ENCODE measurements around the gene ODAD4.

The ODAD4 gene

GRCh38 chr17:41913798-41914197 is 16.6 kb upstream of the ODAD4 start:
- Histone ChIP-seq H3K9me3 (ENCODE audit: control insufficient read depth in 2 of 2, low read length in 2 of 2) (no peaks in the 10 kb centered on the region), H3K27me3 (ENCODE audit: control insufficient read depth in 1 of 2, insufficient read depth in 2 of 2, low read length in 2 of 2) (no peaks in the 10 kb centered on the region), H3K4me3 (ENCODE audit: low read length in 2 of 2) (no peak overlapping the region), H3K4me1 (ENCODE audit: control insufficient read depth, insufficient read depth, low read length) (peaks cover 26% of the 10 kb centered on the region), H3K27ac (ENCODE audit: low read length) (no peak overlapping the region), H3K9ac (ENCODE audit: low read length in 2 of 2) (no peak overlapping the region), H3K36me3 (ENCODE audit: control insufficient read depth in 2 of 2, insufficient read depth in 2 of 2, low read length in 2 of 2) (peaks cover 36 to 41% of the 10 kb centered on the region in 2 donors)

- H3K9me3 ChIP-seq (ENCODE audit: control insufficient read depth in 2 of 2, low read length in 2 of 2), result no peaks in the 10 kb centered on the region
- H3K9ac ChIP-seq (ENCODE audit: low read length in 2 of 2), result no peak overlapping the region
- H3K27me3 ChIP-seq (ENCODE audit: control insufficient read depth in 1 of 2, insufficient read depth in 2 of 2, low read length in 2 of 2), result no peaks in the 10 kb centered on the region
- H3K4me1 ChIP-seq (ENCODE audit: control insufficient read depth, insufficient read depth, low read length), result peaks cover 29% of the 10 kb centered on the region
- no peak overlapping the region for H3K27ac ChIP-seq (ENCODE audit: low read length)
- no peak overlapping the region for H3K4me3 ChIP-seq (ENCODE audit: low read length in 2 of 2)
- peaks cover 33 to 36% of the 10 kb centered on the region in 2 donors for H3K36me3 ChIP-seq (ENCODE audit: control insufficient read depth in 2 of 2, insufficient read depth in 2 of 2, low read length in 2 of 2)
Measured at GRCh38 chr17:41914358-41914766, 16.1 kb upstream of the ODAD4 start.

GRCh38 chr17:41915020-41915419 is 15.4 kb upstream of the ODAD4 start:
- no peak overlapping the region for H3K27ac ChIP-seq (ENCODE audit: low read length)
- H3K4me1 ChIP-seq (ENCODE audit: control insufficient read depth, insufficient read depth, low read length), result peaks cover 35% of the 10 kb centered on the region
- H3K9ac ChIP-seq (ENCODE audit: low read length in 2 of 2), result no peak overlapping the region

GRCh38 chr17:41915566-41915965 is 14.9 kb upstream of the ODAD4 start:
- peaks cover 35% of the 10 kb centered on the region for H3K4me1 ChIP-seq (ENCODE audit: control insufficient read depth, insufficient read depth, low read length)
- peaks cover 23 to 24% of the 10 kb centered on the region in 2 donors for H3K36me3 ChIP-seq (ENCODE audit: control insufficient read depth in 2 of 2, insufficient read depth in 2 of 2, low read length in 2 of 2)
- no peaks in the 10 kb centered on the region for H3K27me3 ChIP-seq (ENCODE audit: control insufficient read depth in 1 of 2, insufficient read depth in 2 of 2, low read length in 2 of 2)
- H3K27ac ChIP-seq (ENCODE audit: low read length), result no peak overlapping the region
- no peak overlapping the region for H3K9ac ChIP-seq (ENCODE audit: low read length in 2 of 2)
- no peak overlapping the region for H3K4me3 ChIP-seq (ENCODE audit: low read length in 2 of 2)
- no peaks in the 10 kb centered on the region for H3K9me3 ChIP-seq (ENCODE audit: control insufficient read depth in 2 of 2, low read length in 2 of 2)

More at GRCh38 chr17:41915020-41915419, 15.4 kb upstream of the ODAD4 start:
- no peaks in the 10 kb centered on the region for H3K27me3 ChIP-seq (ENCODE audit: control insufficient read depth in 1 of 2, insufficient read depth in 2 of 2, low read length in 2 of 2)
- no peak overlapping the region for H3K4me3 ChIP-seq (ENCODE audit: low read length in 2 of 2)
- H3K36me3 ChIP-seq (ENCODE audit: control insufficient read depth in 2 of 2, insufficient read depth in 2 of 2, low read length in 2 of 2), result peaks cover 28 to 29% of the 10 kb centered on the region in 2 donors
- no peaks in the 10 kb centered on the region for H3K9me3 ChIP-seq (ENCODE audit: control insufficient read depth in 2 of 2, low read length in 2 of 2)

GRCh38 chr17:41917192-41917591 is 13.2 kb upstream of the ODAD4 start:
- Histone ChIP-seq H3K4me1 (ENCODE audit: control insufficient read depth, insufficient read depth, low read length) (peaks cover 35% of the 10 kb centered on the region), H3K9me3 (ENCODE audit: control insufficient read depth in 2 of 2, low read length in 2 of 2) (no peaks in the 10 kb centered on the region), H3K36me3 (ENCODE audit: control insufficient read depth in 2 of 2, insufficient read depth in 2 of 2, low read length in 2 of 2) (peaks cover 12% of the 10 kb centered on the region in 2 donors), H3K27ac (ENCODE audit: low read length) (peak overlapping the region; percentile 77), H3K27me3 (ENCODE audit: control insufficient read depth in 1 of 2, insufficient read depth in 2 of 2, low read length in 2 of 2) (no peaks in the 10 kb centered on the region), H3K9ac (ENCODE audit: low read length in 2 of 2) (peak overlapping the region in 1 of 2 donors; percentile 21), H3K4me3 (ENCODE audit: low read length in 2 of 2) (peak overlapping the region in 1 of 2 donors; percentile 93)

- peaks cover 35% of the 10 kb centered on the region for H3K4me1 ChIP-seq (ENCODE audit: control insufficient read depth, insufficient read depth, low read length)
- H3K4me3 ChIP-seq (ENCODE audit: low read length in 2 of 2), result peak overlapping the region; percentile 93 to 94
- H3K9ac ChIP-seq (ENCODE audit: low read length in 2 of 2), result peak overlapping the region; percentile 80 to 89
- H3K27me3 ChIP-seq (ENCODE audit: control insufficient read depth in 1 of 2, insufficient read depth in 2 of 2, low read length in 2 of 2), result no peaks in the 10 kb centered on the region
- H3K36me3 ChIP-seq (ENCODE audit: control insufficient read depth in 2 of 2, insufficient read depth in 2 of 2, low read length in 2 of 2), result peaks cover 7 to 8% of the 10 kb centered on the region in 2 donors
- H3K27ac ChIP-seq (ENCODE audit: low read length), result peak overlapping the region; percentile 77
- no peaks in the 10 kb centered on the region for H3K9me3 ChIP-seq (ENCODE audit: control insufficient read depth in 2 of 2, low read length in 2 of 2)
Measured at GRCh38 chr17:41917679-41918313, 12.6 kb upstream of the ODAD4 start.

- Histone ChIP-seq H3K36me3 (ENCODE audit: control insufficient read depth in 2 of 2, insufficient read depth in 2 of 2, low read length in 2 of 2) (peaks cover under 1 to 1% of the 10 kb centered on the region in 2 donors), H3K27ac (ENCODE audit: low read length) (peak within 1 kb of the TSS; percentile 77), H3K27me3 (ENCODE audit: control insufficient read depth in 1 of 2, insufficient read depth in 2 of 2, low read length in 2 of 2) (no peaks in the 10 kb centered on the region), H3K9ac (ENCODE audit: low read length in 2 of 2) (peak within 1 kb of the TSS; percentile 80 to 89), H3K9me3 (ENCODE audit: control insufficient read depth in 2 of 2, low read length in 2 of 2) (no peaks in the 10 kb centered on the region), H3K4me1 (ENCODE audit: control insufficient read depth, insufficient read depth, low read length) (peaks cover 35% of the 10 kb centered on the region), H3K4me3 (ENCODE audit: low read length in 2 of 2) (peak within 1 kb of the TSS; percentile 93 to 94)
Measured at GRCh38 chr17:41918314-41919164, 11.9 kb upstream of the ODAD4 start, which contains the start of gene ACLY. TSS of gene ACLY (minus strand) at chr17:41918951. CDS start at chr17:41913873, 5,078 bp downstream.

- Histone ChIP-seq H3K27ac (ENCODE audit: low read length) (peak overlapping the region; percentile 77), H3K27me3 (ENCODE audit: control insufficient read depth in 1 of 2, insufficient read depth in 2 of 2, low read length in 2 of 2) (no peaks in the 10 kb centered on the region), H3K4me3 (ENCODE audit: low read length in 2 of 2) (peak overlapping the region; percentile 75 to 93), H3K4me1 (ENCODE audit: control insufficient read depth, insufficient read depth, low read length) (peaks cover 29% of the 10 kb centered on the region), H3K36me3 (ENCODE audit: control insufficient read depth in 2 of 2, insufficient read depth in 2 of 2, low read length in 2 of 2) (no peaks in the 10 kb centered on the region), H3K9me3 (ENCODE audit: control insufficient read depth in 2 of 2, low read length in 2 of 2) (no peaks in the 10 kb centered on the region), H3K9ac (ENCODE audit: low read length in 2 of 2) (peak overlapping the region; percentile 66 to 75)
Measured at GRCh38 chr17:41919165-41919817, 11.1 kb upstream of the ODAD4 start.

GRCh38 chr17:41919840-41920579 is 10.4 kb upstream of the ODAD4 start:
- H3K27ac ChIP-seq (ENCODE audit: low read length), result peak overlapping the region; percentile 77
- H3K9me3 ChIP-seq (ENCODE audit: control insufficient read depth in 2 of 2, low read length in 2 of 2), result no peaks in the 10 kb centered on the region
- no peaks in the 10 kb centered on the region for H3K36me3 ChIP-seq (ENCODE audit: control insufficient read depth in 2 of 2, insufficient read depth in 2 of 2, low read length in 2 of 2)
- peak overlapping the region; percentile 66 to 75 for H3K9ac ChIP-seq (ENCODE audit: low read length in 2 of 2)
- peak overlapping the region in 1 of 2 donors; percentile 93 for H3K4me3 ChIP-seq (ENCODE audit: low read length in 2 of 2)
- peaks cover 27% of the 10 kb centered on the region for H3K4me1 ChIP-seq (ENCODE audit: control insufficient read depth, insufficient read depth, low read length)
- H3K27me3 ChIP-seq (ENCODE audit: control insufficient read depth in 1 of 2, insufficient read depth in 2 of 2, low read length in 2 of 2), result no peaks in the 10 kb centered on the region

- Histone ChIP-seq H3K36me3 (ENCODE audit: control insufficient read depth in 2 of 2, insufficient read depth in 2 of 2, low read length in 2 of 2) (no peaks in the 10 kb centered on the region), H3K4me1 (ENCODE audit: control insufficient read depth, insufficient read depth, low read length) (peaks cover 27% of the 10 kb centered on the region), H3K4me3 (ENCODE audit: low read length in 2 of 2) (no peak overlapping the region), H3K27ac (ENCODE audit: low read length) (no peak overlapping the region), H3K9me3 (ENCODE audit: control insufficient read depth in 2 of 2, low read length in 2 of 2) (no peaks in the 10 kb centered on the region), H3K27me3 (ENCODE audit: control insufficient read depth in 1 of 2, insufficient read depth in 2 of 2, low read length in 2 of 2) (no peaks in the 10 kb centered on the region), H3K9ac (ENCODE audit: low read length in 2 of 2) (no peak overlapping the region)
Measured at GRCh38 chr17:41920580-41920955, 9.8 kb upstream of the ODAD4 start.
